LHCN-M2 (cell line): Measurements from ENCODE around the gene TAS2R41. TPM values are rescaled to one million over a fixed set of nuclear protein-coding genes. Genes with fewer than 3 reads are reported as not detected.

Experiments
- DNase-seq: peaks from one replicate; pipeline ENCODE4 v3.0.0-alpha.2; 2012; ENCODE audit warnings: low read depth
- polyA plus RNA-seq: library from polyadenylated mRNA; unstranded; fragments of >200 nt; gene quantifications from one replicate; pipeline ENCODE4 v1.2.1, GENCODE V29; 2012; ENCODE audit warnings: missing spikeins
- total RNA-seq: library from RNA; depleted of rRNA; stranded (reverse); fragments of >200 nt; gene quantifications from 2 replicates; pipeline ENCODE4 v1.2.3, GENCODE V29; 2014; rRNA removed

The TAS2R41 gene, protein sequence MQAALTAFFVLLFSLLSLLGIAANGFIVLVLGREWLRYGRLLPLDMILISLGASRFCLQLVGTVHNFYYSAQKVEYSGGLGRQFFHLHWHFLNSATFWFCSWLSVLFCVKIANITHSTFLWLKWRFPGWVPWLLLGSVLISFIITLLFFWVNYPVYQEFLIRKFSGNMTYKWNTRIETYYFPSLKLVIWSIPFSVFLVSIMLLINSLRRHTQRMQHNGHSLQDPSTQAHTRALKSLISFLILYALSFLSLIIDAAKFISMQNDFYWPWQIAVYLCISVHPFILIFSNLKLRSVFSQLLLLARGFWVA
- total RNA-seq: not detected in 2 replicates
- not detected for polyA plus RNA-seq

GRCh38 chr7:143477501-143478150, at the start of gene TAS2R41:
Gene TAS2R41, plus strand, starts transcription at chr7:143477873. Its CDS starts 0 bp downstream, at chr7:143477873.
- no peak for DNase-seq

DNA sequence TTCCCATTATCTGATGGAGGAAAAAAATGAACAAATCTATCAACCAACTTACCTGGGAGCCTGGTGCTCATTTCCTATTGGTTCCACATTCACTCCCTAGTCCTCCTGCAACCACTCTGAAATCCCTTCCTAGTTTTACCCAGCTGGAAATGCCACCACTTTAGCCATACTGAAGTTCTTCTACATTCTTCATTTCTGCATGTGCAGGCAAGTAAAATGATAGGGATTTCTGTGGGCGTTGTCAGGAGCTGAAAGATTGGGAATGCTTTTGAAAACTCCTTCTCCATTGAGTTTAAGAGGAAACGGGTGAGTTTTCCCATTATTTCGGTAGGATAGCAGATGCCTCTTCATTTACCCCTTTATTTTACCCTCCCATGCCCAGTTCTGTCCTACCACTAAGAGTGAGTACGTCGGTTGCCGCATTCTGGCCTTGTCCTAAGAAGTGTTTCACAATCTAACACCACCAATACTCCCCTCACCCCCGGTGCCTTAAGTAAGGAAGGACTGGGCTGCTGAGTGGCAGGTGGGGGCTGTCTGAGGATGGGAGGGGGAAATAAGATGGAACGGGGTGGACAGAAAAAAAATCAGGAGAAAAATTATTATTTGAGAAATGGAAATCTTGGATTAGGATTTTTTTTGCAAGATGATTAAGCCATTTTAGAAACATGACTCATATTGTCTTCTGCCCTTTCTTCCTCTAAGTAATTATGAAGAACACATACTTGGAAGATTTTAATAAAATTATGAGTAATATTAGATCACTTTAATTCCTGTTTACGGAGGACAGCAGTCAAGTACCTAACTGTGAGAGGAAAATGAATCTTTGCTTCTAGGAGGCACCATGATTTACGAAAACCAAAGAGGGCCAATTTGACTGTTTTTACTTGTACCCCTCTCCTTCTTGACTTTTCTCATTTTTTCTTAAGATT, 47.6 kb upstream of the TAS2R41 start:
- no peak for DNase-seq

DNA sequence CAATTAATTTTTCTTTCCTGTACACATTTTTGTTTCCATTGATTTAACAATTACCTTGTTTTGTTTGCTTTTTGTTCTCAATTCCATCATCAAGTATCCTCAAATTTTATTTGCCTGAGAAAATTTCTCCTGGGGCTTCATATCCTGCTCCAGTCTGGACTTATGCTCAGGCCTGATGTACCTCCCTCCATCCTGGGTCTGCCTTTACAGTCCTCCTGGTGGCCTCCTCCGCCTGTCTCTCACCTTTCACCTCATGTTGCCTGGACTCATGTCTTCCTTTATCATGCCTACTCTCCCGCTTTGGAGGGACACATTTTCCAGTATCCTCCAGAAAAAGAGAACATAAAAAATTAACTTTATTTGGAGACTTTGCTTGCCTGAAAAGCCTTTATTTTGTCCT, 46.6 kb upstream of the TAS2R41 start:
- DNase-seq: no peak

- no peak for DNase-seq
Observed at GRCh38 chr7:143433759-143434158, 43.9 kb upstream of the TAS2R41 start.

GRCh38 chr7:143434660-143435059, 43.0 kb upstream of the TAS2R41 start:
- DNase-seq: peak; percentile 77

- DNase-seq: no peak
Observed at GRCh38 chr7:143435266-143435665, 42.4 kb upstream of the TAS2R41 start.

DNA sequence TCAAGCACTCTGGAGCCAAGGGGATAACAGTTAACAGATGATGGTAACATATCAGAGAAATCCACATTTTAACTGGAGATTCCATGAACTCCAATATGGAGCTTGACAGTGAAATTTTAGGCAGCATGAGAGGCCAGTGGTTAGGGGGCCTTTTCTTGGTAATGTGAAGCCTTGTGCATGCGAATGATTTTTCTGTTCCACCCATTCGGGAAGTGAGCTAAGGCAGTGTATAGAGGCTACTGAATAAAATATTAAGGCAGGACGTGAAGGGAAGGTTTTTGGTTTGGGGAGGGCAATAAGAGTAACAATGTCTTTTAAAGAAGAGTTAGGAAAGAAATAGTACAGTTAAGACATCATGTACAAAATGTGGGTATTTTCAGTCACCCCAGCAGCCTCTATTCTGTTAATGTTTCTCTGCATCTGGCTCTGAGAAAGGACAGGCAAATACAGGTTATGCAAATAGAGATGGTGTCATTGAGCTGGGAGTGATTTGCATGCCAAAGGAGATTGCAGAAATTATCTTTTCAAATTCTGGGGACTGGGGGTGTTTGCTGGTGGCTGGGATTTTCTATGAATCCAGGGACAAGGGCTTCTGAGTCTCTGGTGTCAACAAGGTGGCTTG, 41.2 kb upstream of the TAS2R41 start:
- DNase-seq: no peak

GRCh38 chr7:143437578-143437977, 40.1 kb upstream of the TAS2R41 start:
- no peak for DNase-seq

DNA sequence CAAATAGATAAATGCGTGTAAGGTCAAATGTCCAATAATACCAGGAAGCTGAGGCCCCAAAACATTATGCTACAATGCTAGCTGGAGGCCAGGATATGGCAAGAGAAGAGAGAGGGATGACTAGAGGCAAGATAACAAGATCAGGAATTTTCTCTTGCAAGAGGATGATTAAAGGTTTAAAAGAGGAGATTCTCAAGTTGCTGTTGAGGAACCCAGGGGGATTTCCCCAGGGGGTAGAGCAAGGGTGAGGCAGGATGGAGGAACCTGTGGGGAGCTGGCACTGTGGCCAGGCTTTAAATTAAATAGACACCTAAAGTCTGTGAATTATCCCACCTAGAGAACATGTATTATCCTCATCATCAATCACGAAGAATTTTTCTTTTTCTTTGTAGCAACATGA, 37.8 kb upstream of the TAS2R41 start:
- DNase-seq: no peak

DNA sequence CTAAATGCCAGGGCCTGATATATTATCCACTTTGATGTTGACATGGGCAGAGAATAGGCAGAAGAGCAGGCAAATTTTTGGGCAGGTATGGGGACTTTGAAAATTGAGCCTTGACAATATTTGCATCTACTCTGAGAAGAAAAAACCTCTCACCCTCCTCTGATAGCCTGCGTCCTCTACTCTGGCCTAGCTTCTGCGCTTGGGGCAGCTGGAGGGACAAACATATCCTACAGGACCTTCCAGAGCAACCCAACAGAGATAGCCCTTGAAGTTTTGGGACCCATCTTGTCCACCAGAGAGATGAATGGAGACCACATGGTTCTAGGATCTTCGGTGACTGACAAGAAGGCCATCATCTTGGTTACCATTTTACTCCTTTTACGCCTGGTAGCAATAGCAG, 34.5 kb upstream of the TAS2R41 start, which contains the start of gene TAS2R60:
Gene TAS2R60, plus strand, starts transcription at position 301 of the 400 bp plus-strand sequence. Its CDS starts 0 bp downstream, at position 301.
- DNase-seq: no peak

- DNase-seq: no peak
Observed at GRCh38 chr7:143444063-143444782, 33.5 kb upstream of the TAS2R41 start.

DNA sequence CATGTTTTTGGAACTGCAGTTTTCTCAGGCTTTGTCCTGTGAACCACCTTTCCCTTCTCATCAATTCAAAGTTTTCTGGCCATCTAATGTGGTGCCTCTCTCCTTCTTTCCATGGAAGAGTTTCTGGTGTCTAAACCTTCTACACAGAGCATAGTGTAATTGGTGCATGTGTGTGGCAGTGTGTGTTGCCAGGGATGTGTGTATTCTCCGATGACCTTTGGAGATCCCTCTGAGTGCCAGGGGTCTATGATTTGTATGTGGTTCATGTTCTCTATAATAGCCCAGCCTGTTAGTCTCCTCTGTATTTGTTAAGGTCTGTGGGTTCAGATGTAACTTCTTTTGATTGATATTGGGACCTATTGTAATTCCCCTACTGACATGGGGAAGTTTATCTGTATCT, 32.9 kb upstream of the TAS2R41 start:
- DNase-seq: no peak

DNA sequence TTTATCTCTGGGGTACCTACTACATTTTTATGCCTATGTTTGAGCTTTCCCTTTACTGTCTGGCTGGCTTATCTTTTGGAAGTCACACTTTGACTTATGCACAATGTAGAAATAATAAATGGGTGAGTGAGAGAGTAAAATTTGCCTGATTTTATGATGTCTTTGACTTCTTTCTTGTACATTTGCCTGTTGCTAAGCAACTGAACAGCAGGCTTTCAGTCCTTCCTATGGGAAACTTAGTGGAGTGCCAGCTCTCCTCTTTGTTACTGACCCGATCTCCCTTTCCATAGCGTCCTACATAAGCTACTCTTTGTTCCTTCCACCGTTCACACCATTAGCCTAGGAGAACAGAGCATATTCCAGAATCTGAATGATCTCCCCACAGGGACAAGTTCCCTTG, 30.2 kb upstream of the TAS2R41 start:
- no peak for DNase-seq

DNA sequence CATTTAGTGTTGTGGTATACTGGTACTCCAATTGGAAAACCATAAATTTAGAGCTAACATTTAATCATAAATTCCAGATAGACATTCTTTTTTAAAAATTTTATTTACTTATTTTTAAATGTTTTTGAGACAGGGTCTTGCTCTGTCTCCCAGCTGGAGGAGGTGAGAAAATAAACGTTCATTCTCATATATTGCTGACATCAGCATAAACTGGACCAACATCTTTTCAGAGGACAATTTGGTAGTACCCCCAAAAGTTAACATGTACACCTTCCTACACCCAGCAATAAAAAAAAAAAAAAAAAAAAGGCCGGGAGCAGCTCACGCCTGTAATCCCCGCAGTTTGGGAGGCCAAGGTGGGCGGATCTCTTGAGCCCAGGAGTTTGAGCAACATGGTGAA, 29.2 kb upstream of the TAS2R41 start:
- no peak for DNase-seq

DNA sequence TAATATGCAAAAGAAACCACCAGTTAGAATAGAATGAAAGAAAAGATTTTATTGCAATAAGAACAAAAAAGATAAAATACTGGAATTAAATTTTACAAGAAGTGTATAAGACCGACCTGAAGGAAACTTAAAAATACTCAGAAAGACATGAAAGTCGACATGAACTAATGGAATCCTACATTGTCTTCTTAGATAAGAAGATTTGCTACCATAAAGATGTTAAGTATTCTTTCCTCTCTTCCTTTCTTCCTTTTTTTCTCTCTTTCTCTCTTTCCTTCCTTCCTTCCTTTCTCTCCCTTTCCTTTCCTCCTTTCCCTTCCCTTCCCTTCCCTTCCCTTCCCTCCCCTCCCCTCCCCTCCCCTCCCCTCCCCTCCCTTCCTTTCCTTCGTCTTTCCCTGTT, 27.9 kb upstream of the TAS2R41 start:
- DNase-seq: no peak

- DNase-seq: no peak
Observed at GRCh38 chr7:143451122-143451521, 26.6 kb upstream of the TAS2R41 start.

- no peak for DNase-seq
Observed at GRCh38 chr7:143451746-143452145, 25.9 kb upstream of the TAS2R41 start.

DNA sequence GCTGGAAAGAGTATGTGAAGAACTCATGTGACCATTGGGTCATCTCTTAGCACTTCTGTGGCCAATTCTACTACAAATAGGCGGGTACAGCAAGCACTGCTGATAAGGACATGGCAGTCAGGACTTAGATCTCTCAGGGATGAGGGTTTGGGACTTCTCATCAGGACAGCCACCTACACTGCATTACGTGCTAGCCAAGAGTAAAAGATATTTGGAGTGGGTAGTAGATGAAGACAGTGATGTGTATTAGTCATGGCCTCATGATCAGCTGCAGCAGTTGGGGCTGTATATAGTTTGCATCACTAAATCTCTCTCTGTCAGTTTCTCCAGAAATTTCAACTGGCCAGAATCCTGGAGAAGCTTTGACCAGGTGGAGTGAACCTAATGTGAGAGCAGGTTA, 25.2 kb upstream of the TAS2R41 start:
- no peak for DNase-seq

DNA sequence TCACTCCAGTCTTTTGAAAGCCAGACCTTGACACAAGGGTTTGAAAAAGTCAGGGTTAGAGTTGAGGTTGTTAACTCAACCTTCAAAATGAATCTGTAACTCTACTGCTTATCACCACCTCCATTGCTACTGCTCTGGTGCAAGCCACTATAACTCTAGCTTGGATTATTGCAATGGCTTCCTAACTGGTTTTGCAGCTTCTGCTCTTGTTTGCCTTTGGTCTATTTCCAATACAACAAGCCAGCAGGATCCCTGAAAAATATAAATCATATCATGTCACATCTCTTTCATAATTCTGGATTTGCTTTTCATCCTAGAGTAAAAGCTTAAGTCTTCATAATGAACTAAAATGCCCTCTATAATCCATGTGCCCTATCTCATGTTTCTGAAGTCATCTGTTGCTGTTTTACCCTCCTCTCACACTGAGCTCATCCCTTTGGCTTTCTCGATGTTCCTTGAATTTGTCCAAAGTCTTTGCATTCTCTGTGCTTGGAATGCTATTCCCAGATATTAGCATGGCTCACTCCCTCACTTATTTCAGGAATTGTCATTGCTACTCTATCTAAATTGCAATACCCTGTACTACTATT, 23.5 kb upstream of the TAS2R41 start:
- DNase-seq: no peak

- DNase-seq: no peak
Observed at GRCh38 chr7:143455491-143455890, 22.2 kb upstream of the TAS2R41 start.

- DNase-seq: no peak
Observed at GRCh38 chr7:143455942-143456341, 21.7 kb upstream of the TAS2R41 start.
